Activated T-helper 1 cell treated with anti-CD3 and anti-CD28 coated beads, Interleukin-12 subunit alpha, Interleukin-12 subunit beta, Interleukin-2, Interleukin-4 antibody, amounts not matched to agents 30 ng/mL and 10 ng/mL and 1 ng/mL, durations not matched to agents 14 hours and 24 hours and 36 hours (primary cell): ENCODE data around the gene SRGAP2C. TPM values are rescaled to one million over a fixed set of nuclear protein-coding genes. Genes with fewer than 3 reads are reported as not detected.
"Not testable (repeated sequence)": the region's sequence is repeated elsewhere in the genome, so short reads cannot be mapped to it uniquely, and the experiment has no call there.

ENCODE experiments used
- DNase-seq: peaks from one replicate; pipeline ENCODE4 v3.0.0; 2021; ENCODE audit warnings: low spot score
- H3K27ac Mint-ChIP-seq: one replicate; pipeline ENCODE4 v1.8.0; 2021; ENCODE audit warnings: mild to moderate bottlenecking, mixed read lengths
- H3K27me3 Mint-ChIP-seq: one replicate; pipeline ENCODE4 v1.8.0; 2022; ENCODE audit warnings: mild to moderate bottlenecking, moderate library complexity, mixed read lengths; ENCODE audit not compliant: insufficient read depth
- H3K36me3 Mint-ChIP-seq: one replicate; pipeline ENCODE4 v1.8.0; 2021; ENCODE audit warnings: low read depth, mixed read lengths
- H3K4me1 Mint-ChIP-seq: one replicate; pipeline ENCODE4 v1.8.0; 2021; ENCODE audit warnings: low read depth, mixed read lengths
- H3K4me3 Mint-ChIP-seq: one replicate; pipeline ENCODE4 v1.8.0; 2021; ENCODE audit warnings: mild to moderate bottlenecking, moderate library complexity, mixed read lengths
- H3K9me3 Mint-ChIP-seq: one replicate; pipeline ENCODE4 v1.8.0; 2021; ENCODE audit warnings: mixed read lengths
- intact Hi-C: fragments of 100-400 bp; cut with micrococcal nuclease; formaldehyde crosslinking; loops from one replicate; pipeline ENCODE4 v1.15.1; 2024
- total RNA-seq: library from RNA; stranded (reverse); gene quantifications from 2 replicates; pipeline ENCODE4 v1.2.3, GENCODE V29; 2022

Gene SRGAP2C
- total RNA-seq, 1 donor from 2014 or later, result 52.9 TPM

DNA sequence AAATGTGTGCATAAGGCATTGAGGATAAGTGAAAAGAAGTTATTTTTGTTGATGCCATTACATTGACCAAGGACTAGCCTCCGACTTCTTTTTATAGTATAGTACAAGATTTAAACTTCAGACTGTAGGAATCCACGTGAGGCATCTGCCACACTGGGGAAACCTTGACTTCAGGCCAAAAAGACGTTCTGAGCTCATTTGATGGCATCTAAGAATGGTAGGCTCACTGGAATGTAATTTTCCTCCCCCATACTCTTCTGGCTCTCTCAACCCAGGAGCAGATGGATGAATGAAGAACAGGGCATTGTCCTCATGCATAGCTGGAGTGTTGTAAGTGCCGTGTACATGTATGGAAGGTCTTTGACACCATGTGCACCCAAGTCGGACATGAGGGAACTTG is 194.0 kb downstream of the SRGAP2C start:
- H3K36me3 Mint-ChIP-seq, DNase-seq, H3K27me3 Mint-ChIP-seq, H3K9me3 Mint-ChIP-seq, H3K4me3 Mint-ChIP-seq, H3K4me1 Mint-ChIP-seq, H3K27ac Mint-ChIP-seq, intact Hi-C loops: not testable (repeated sequence)

DNA sequence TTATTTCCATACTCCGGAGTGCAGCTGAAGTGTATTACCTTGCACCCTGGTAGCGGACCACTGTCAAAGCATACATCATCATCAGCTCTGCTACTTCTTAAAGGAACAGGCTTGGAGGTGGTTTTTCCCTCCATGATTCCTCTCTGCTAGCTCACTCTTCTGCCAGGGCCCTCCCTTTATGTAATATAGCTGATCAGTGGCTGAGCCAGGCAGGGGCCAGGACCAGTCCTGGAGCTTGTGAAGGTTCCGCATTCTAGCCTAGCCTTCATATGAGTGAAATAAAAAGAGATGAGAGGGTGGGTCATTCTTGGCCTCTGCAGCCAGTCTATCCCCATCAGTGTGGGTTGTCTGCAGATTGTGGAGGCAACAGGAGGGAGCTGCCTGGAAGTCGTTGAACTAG is 200.0 kb downstream of the SRGAP2C start:
- intact Hi-C loops, H3K9me3 Mint-ChIP-seq, H3K27me3 Mint-ChIP-seq, H3K4me1 Mint-ChIP-seq, DNase-seq, H3K36me3 Mint-ChIP-seq, H3K4me3 Mint-ChIP-seq, H3K27ac Mint-ChIP-seq: not testable (repeated sequence)

GRCh38 chr1:121385162-121385561 is 200.4 kb downstream of the SRGAP2C start:
- H3K4me1 Mint-ChIP-seq, H3K36me3 Mint-ChIP-seq, H3K27ac Mint-ChIP-seq, DNase-seq, H3K27me3 Mint-ChIP-seq, intact Hi-C loops, H3K9me3 Mint-ChIP-seq, H3K4me3 Mint-ChIP-seq: not testable (repeated sequence)

DNA sequence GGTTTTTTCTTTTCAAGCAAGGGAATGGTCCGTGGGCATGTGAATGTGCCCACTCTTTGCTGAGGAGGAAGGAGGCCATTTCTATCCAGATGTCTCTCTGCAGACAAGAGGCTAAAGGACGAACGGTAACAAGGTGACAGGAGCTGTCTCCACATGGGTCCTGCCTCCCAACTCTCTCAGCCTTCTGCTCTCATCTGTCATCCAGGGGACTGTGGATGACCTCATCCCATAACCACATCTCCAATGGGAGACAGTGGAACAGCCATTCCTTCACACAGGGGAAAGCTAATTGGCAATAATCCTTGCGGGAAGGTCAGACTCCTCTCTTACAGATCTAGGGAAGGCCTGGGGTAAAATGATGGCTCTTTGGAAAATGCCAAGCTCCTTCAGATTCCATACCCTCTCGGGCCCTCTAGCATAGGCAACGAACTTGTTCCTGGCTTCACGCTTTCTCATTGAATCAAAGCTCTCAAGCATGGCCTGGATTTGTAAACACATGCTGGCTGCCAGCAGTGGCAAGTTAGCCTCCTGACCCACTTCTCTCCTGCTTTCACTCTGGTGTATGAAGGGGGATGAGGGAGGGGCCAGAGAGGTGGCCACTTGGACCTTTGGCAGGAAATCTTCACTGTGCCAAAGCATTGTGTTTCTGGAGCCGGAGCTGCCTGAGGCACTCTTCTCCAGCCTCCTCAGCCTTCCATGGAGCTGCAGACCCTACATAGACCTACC is 201.0 kb downstream of the SRGAP2C start:
- DNase-seq, H3K36me3 Mint-ChIP-seq, H3K27ac Mint-ChIP-seq, H3K4me3 Mint-ChIP-seq, intact Hi-C loops, H3K4me1 Mint-ChIP-seq, H3K27me3 Mint-ChIP-seq, H3K9me3 Mint-ChIP-seq: not testable (repeated sequence)

DNA sequence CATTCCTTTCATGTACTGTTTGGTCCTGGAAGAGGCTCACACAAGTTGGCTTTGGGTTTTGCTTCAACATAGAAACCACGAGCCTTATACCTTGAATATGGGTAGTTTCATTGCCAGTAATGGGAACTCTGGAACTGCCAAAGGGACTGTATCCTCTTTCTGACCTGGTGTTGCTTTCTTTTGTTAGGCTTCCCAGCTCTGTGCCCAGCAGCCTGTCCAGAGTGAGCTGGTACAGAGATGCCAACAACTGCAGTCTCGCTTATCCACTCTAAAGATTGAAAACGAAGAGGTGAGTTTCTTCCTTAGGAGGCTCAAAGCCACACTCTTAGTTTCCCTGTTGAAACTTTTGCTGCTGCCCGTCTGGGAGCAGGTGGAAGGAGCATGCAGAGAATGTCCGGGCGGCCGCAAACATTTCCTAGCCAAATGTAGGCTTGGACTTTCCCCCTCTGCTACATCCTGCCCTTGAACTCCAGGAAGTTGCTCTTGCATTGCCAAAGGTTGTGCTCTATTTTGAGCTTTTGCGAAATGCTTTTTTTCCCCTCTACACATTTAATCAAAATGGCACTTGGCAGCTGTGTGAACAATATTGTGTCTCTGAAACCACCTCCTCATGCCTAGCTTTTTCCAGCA is 201.7 kb downstream of the SRGAP2C start:
- H3K27me3 Mint-ChIP-seq, H3K4me3 Mint-ChIP-seq, intact Hi-C loops, DNase-seq, H3K9me3 Mint-ChIP-seq, H3K27ac Mint-ChIP-seq, H3K4me1 Mint-ChIP-seq, H3K36me3 Mint-ChIP-seq: not testable (repeated sequence)

GRCh38 chr1:121389895-121390560 is 205.3 kb downstream of the SRGAP2C start:
- DNase-seq, H3K27me3 Mint-ChIP-seq, H3K4me3 Mint-ChIP-seq, H3K27ac Mint-ChIP-seq, H3K4me1 Mint-ChIP-seq, H3K36me3 Mint-ChIP-seq, H3K9me3 Mint-ChIP-seq: not testable (repeated sequence)
- intact Hi-C loops, result loop anchor here (10.0 kb wide), 1 partner anchor 55 kb away; no protein-coding TSS in a partner anchor

- H3K27me3 Mint-ChIP-seq, H3K4me3 Mint-ChIP-seq, H3K4me1 Mint-ChIP-seq, H3K9me3 Mint-ChIP-seq, H3K36me3 Mint-ChIP-seq, H3K27ac Mint-ChIP-seq, DNase-seq: not testable (repeated sequence)
- intact Hi-C loops, result loop anchor here (10.0 kb wide), 1 partner anchor 53 kb away; no protein-coding TSS in a partner anchor
These were observed 207.4 kb downstream of the SRGAP2C start for GRCh38 chr1:121392130-121392529.

DNA sequence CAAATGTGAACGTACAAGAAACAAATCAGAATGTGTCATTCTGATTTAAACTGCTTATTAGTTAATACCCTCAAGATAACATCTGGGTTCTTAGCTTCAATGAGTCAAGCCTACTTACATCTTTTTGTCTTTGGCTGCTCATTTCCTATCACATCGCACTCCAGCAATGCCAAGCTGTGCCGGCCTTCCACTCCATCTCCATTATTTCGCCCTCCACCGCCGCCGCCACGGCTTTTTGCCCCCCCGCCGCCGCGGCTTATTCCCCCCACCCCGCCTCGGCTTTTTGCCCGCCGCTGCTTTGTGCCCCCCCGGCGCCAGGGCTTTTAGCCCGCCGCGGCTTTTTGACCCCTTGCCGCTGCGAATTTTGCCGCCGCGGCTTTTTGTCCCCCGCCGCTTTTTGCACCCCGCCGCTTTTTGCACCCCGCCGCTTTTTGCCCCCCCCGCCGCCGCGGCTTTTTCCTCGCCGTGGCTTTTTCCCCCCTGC is 211.0 kb downstream of the SRGAP2C start:
- Mint-ChIP-seq H3K36me3 (peaks cover 12% of the 10 kb centered on the region), H3K27ac (peak overlapping the region; percentile 68), H3K4me3 (peak overlapping the region; percentile 81)
- intact Hi-C loops, result loop anchor here (10.0 kb wide), 1 partner anchor 49 kb away; no protein-coding TSS in a partner anchor
- not testable (repeated sequence) for H3K27me3 Mint-ChIP-seq, H3K4me1 Mint-ChIP-seq, DNase-seq, H3K9me3 Mint-ChIP-seq

DNA sequence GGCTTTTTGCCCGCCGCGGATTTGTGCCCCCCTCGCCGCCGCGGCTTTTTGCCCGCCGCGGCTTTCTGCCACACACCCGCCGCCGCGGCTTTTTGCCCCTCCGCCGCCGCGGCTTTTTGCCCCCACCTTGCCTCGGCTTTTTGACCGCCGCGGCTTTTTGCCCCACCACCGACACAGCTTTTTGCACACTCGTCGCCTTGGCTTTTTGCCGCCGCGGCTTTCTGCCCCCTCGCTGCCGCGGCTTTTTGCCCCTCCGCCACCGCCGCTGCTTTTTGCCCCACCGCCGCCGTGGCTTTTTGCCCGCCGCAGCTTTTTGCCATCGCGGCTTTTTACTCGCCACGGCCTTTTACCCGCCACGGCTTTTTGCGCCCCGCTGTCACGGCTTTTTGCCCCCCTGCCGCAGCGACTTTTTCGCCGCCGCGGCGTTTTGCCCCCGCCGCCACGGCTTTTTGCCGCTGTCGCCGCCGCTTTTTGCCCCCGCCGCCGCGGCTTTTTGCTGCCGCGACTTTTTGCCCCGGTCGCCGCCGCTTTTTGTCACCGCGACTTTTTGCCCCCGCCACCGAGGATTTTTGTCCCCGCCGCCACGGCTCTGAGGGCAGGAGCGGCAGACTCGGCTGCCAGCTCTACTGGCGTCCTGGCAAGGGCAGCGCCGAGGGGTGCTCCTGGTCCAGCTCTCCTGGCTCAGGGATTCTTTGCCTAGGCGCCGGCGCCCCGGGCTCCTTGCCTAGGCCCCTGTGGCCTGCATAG is 211.7 kb downstream of the SRGAP2C start:
- peaks cover 17% of the 10 kb centered on the region for H3K36me3 Mint-ChIP-seq
- peaks cover 16% of the 10 kb centered on the region for H3K9me3 Mint-ChIP-seq
- H3K4me3 Mint-ChIP-seq, result peak overlapping the region; percentile 87
- peaks cover 13% of the 10 kb centered on the region for H3K4me1 Mint-ChIP-seq
- peak overlapping the region; percentile 92 for H3K27ac Mint-ChIP-seq
- intact Hi-C loops, result loop anchor here (10.0 kb wide), 1 partner anchor 48 kb away; no protein-coding TSS in a partner anchor
- H3K27me3 Mint-ChIP-seq, result not testable (repeated sequence)
- DNase-seq, result peak; percentile 12

- DNase-seq, H3K27ac Mint-ChIP-seq, H3K27me3 Mint-ChIP-seq: not testable (repeated sequence)
- Mint-ChIP-seq H3K9me3 (peaks cover 16% of the 10 kb centered on the region), H3K4me1 (peaks cover 13% of the 10 kb centered on the region), H3K4me3 (peak overlapping the region; percentile 87), H3K36me3 (peaks cover 17% of the 10 kb centered on the region)
- intact Hi-C loops, result loop anchor here (10.0 kb wide), 1 partner anchor 48 kb away; no protein-coding TSS in a partner anchor
These were observed 212.3 kb downstream of the SRGAP2C start for GRCh38 chr1:121397101-121397500.

- intact Hi-C loops, result loop anchor here (10.0 kb wide), 1 partner anchor 46 kb away; no protein-coding TSS in a partner anchor
- not testable (repeated sequence) for H3K27me3 Mint-ChIP-seq, H3K27ac Mint-ChIP-seq, DNase-seq, H3K4me3 Mint-ChIP-seq
- Mint-ChIP-seq H3K9me3 (peaks cover 19% of the 10 kb centered on the region), H3K4me1 (peaks cover 13% of the 10 kb centered on the region), H3K36me3 (peaks cover 15% of the 10 kb centered on the region)
These were observed 214.4 kb downstream of the SRGAP2C start for GRCh38 chr1:121399193-121399592.

- peaks cover 15% of the 10 kb centered on the region for H3K36me3 Mint-ChIP-seq
- H3K4me3 Mint-ChIP-seq, result peak overlapping the region; percentile 1
- not testable (repeated sequence) for DNase-seq, H3K27me3 Mint-ChIP-seq
- peaks cover 19% of the 10 kb centered on the region for H3K9me3 Mint-ChIP-seq
- H3K27ac Mint-ChIP-seq, result peak overlapping the region; percentile 30
- peaks cover 13% of the 10 kb centered on the region for H3K4me1 Mint-ChIP-seq
- intact Hi-C loops, result loop anchor here (2.0 kb wide), 1 partner anchor 15 kb away; no protein-coding TSS in a partner anchor
These were observed 215.3 kb downstream of the SRGAP2C start for GRCh38 chr1:121400108-121400507.
